Memory B cell (primary cell): ENCODE measurements around the gene MYL7.
A peak's percentile ranks its signal among the peaks of the same experiment; 100 is the strongest.
"Not testable (repeated sequence)": the region's sequence is repeated elsewhere in the genome, so short reads cannot be mapped to it uniquely, and the experiment has no call there.

Source experiments
- ATAC-seq: fragments of 150-1000 bp; cut with Tn5 transposase; 2 replicates; pipeline ENCODE4 v1.10.0; 2021; ENCODE audit warnings: low read depth, mild to moderate bottlenecking, moderate library complexity
- DNase-seq, 2 donors: peaks; one replicate each; pipeline ENCODE4 v3.0.0; 2022; ENCODE audit warnings: low spot score in 2 of 2
- H3K27ac Mint-ChIP-seq: one replicate; pipeline ENCODE4 v1.8.0; 2022; ENCODE audit warnings: mild to moderate bottlenecking, moderate library complexity, mixed read lengths
- H3K27me3 Mint-ChIP-seq: one replicate; pipeline ENCODE4 v1.8.0; 2022; ENCODE audit warnings: mixed read lengths
- H3K36me3 Mint-ChIP-seq: one replicate; pipeline ENCODE4 v1.8.0; 2022; ENCODE audit warnings: mild to moderate bottlenecking, mixed read lengths
- H3K4me1 Mint-ChIP-seq: one replicate; pipeline ENCODE4 v1.8.0; 2022; ENCODE audit warnings: mixed read lengths
- H3K4me3 Mint-ChIP-seq: one replicate; pipeline ENCODE4 v1.8.0; 2022; ENCODE audit warnings: mild to moderate bottlenecking, moderate library complexity, mixed read lengths
- H3K9me3 Mint-ChIP-seq: one replicate; pipeline ENCODE4 v1.8.0; 2022; ENCODE audit warnings: mixed read lengths

The MYL7 gene

GRCh38 chr7:44177570-44178131 lies 36.5 kb upstream of the MYL7 start:
- H3K27me3 Mint-ChIP-seq: peaks cover 25% of the 10 kb centered on the region
- no peak for DNase-seq

GRCh38 chr7:44176486-44176885 lies 35.4 kb upstream of the MYL7 start:
- peaks cover 23% of the 10 kb centered on the region for H3K27me3 Mint-ChIP-seq
- DNase-seq (no peak), ATAC-seq (no peak)
- H3K4me1 Mint-ChIP-seq: peaks cover 4% of the 10 kb centered on the region
- no peak overlapping the region for H3K4me3 Mint-ChIP-seq
- H3K9me3 Mint-ChIP-seq: peaks cover 5% of the 10 kb centered on the region
- no peak overlapping the region for H3K27ac Mint-ChIP-seq
- no peaks in the 10 kb centered on the region for H3K36me3 Mint-ChIP-seq

More at GRCh38 chr7:44177570-44178131, 36.5 kb upstream of the MYL7 start:
- H3K36me3 Mint-ChIP-seq: no peaks in the 10 kb centered on the region
- no peak overlapping the region for H3K27ac Mint-ChIP-seq
- no peak for ATAC-seq
- peaks cover 4% of the 10 kb centered on the region for H3K4me1 Mint-ChIP-seq
- peaks cover 5% of the 10 kb centered on the region for H3K9me3 Mint-ChIP-seq
- no peak overlapping the region for H3K4me3 Mint-ChIP-seq

GRCh38 chr7:44175730-44176129 lies 34.6 kb upstream of the MYL7 start:
- peaks cover 2% of the 10 kb centered on the region for H3K36me3 Mint-ChIP-seq
- DNase-seq (no peak), ATAC-seq (no peak)
- no peak overlapping the region for H3K4me3 Mint-ChIP-seq
- H3K27ac Mint-ChIP-seq: no peak overlapping the region
- H3K9me3 Mint-ChIP-seq: peaks cover 6% of the 10 kb centered on the region
- peaks cover 4% of the 10 kb centered on the region for H3K4me1 Mint-ChIP-seq
- H3K27me3 Mint-ChIP-seq: peaks cover 22% of the 10 kb centered on the region

DNA sequence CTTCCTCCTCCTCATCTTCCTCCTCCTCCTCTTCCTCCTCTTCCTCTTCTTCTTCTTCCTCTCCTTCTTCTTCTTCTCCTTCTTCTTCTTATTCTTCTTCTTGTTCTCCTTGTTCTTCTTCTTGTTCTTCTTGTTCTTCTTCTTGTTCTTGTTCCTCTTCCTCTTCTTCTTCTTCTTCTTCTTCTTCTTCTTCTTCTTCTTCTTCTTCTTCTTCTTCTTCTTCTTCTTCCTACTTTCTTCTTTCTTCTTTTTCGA lies 33.5 kb upstream of the MYL7 start:
- H3K36me3 Mint-ChIP-seq, H3K4me3 Mint-ChIP-seq, DNase-seq, H3K27ac Mint-ChIP-seq, H3K9me3 Mint-ChIP-seq, ATAC-seq, H3K4me1 Mint-ChIP-seq: not testable (repeated sequence)
- peaks cover 21% of the 10 kb centered on the region for H3K27me3 Mint-ChIP-seq

GRCh38 chr7:44173911-44174693 lies 33.0 kb upstream of the MYL7 start:
- no peak overlapping the region for H3K4me3 Mint-ChIP-seq
- peaks cover 3% of the 10 kb centered on the region for H3K36me3 Mint-ChIP-seq
- peaks cover 4% of the 10 kb centered on the region for H3K4me1 Mint-ChIP-seq
- H3K27ac Mint-ChIP-seq: no peak overlapping the region
- no peak for ATAC-seq
- H3K27me3 Mint-ChIP-seq: peaks cover 19% of the 10 kb centered on the region
- no peak for DNase-seq
- peaks cover 7% of the 10 kb centered on the region for H3K9me3 Mint-ChIP-seq

GRCh38 chr7:44172803-44173424 lies 31.8 kb upstream of the MYL7 start:
- Mint-ChIP-seq H3K9me3 (peaks cover 7% of the 10 kb centered on the region), H3K36me3 (peaks cover 3% of the 10 kb centered on the region), H3K27me3 (peaks cover 14% of the 10 kb centered on the region), H3K4me3 (no peak overlapping the region), H3K4me1 (peaks cover 4% of the 10 kb centered on the region), H3K27ac (no peak overlapping the region)
- DNase-seq (no peak), ATAC-seq (no peak)

DNA sequence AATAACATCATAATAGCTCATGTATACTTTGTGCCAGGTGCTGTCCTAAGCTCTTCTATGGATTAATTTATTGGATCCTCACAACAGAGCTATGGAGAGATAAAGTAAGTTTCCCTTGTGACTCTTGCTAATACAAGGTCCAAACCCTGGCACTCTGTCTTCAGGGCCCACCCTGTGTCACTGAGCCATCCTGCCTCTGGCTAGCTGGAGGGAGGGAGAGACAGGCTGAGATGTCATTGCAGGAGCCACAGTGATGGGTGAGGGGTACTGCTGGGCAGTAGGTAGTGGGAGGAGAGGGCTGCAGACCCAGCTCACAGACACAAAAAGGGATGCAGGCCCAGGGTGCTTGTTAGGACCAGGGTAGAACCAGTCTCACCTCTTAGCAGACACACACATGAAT lies 31.2 kb upstream of the MYL7 start:
- H3K36me3 Mint-ChIP-seq: peaks cover 3% of the 10 kb centered on the region
- DNase-seq (no peak), ATAC-seq (no peak)
- peaks cover 12% of the 10 kb centered on the region for H3K27me3 Mint-ChIP-seq
- H3K4me1 Mint-ChIP-seq: peaks cover 10% of the 10 kb centered on the region
- peaks cover 7% of the 10 kb centered on the region for H3K9me3 Mint-ChIP-seq
- H3K4me3 Mint-ChIP-seq: no peak overlapping the region
- H3K27ac Mint-ChIP-seq: no peak overlapping the region

GRCh38 chr7:44171901-44172300 lies 30.8 kb upstream of the MYL7 start:
- not testable (repeated sequence) for H3K27ac Mint-ChIP-seq, H3K4me3 Mint-ChIP-seq, H3K9me3 Mint-ChIP-seq, ATAC-seq, H3K36me3 Mint-ChIP-seq, DNase-seq
- Mint-ChIP-seq H3K4me1 (peaks cover 13% of the 10 kb centered on the region), H3K27me3 (peaks cover 12% of the 10 kb centered on the region)

GRCh38 chr7:44167920-44168319 lies 26.8 kb upstream of the MYL7 start:
- Mint-ChIP-seq H3K4me3 (no peak overlapping the region), H3K27me3 (peaks cover 3% of the 10 kb centered on the region), H3K36me3 (peaks cover 7% of the 10 kb centered on the region), H3K27ac (no peak overlapping the region), H3K9me3 (peaks cover 11% of the 10 kb centered on the region), H3K4me1 (peaks cover 9% of the 10 kb centered on the region)
- ATAC-seq (peak; percentile 95), DNase-seq (no peak)

- Mint-ChIP-seq H3K27me3 (peaks cover 4% of the 10 kb centered on the region), H3K36me3 (peaks cover 4% of the 10 kb centered on the region), H3K4me1 (peaks cover 9% of the 10 kb centered on the region), H3K9me3 (peaks cover 8% of the 10 kb centered on the region), H3K27ac (no peak overlapping the region), H3K4me3 (no peak overlapping the region)
- DNase-seq: no peak
- ATAC-seq: no peak
Measured at GRCh38 chr7:44163591-44163990, 22.5 kb upstream of the MYL7 start.

GRCh38 chr7:44162785-44163395 lies 21.8 kb upstream of the MYL7 start:
- H3K9me3 Mint-ChIP-seq: peaks cover 8% of the 10 kb centered on the region
- H3K36me3 Mint-ChIP-seq: peaks cover 4% of the 10 kb centered on the region
- ATAC-seq (no peak), DNase-seq (no peak)
- no peak overlapping the region for H3K4me3 Mint-ChIP-seq
- H3K4me1 Mint-ChIP-seq: peaks cover 9% of the 10 kb centered on the region
- H3K27ac Mint-ChIP-seq: no peak overlapping the region
- peaks cover 5% of the 10 kb centered on the region for H3K27me3 Mint-ChIP-seq

DNA sequence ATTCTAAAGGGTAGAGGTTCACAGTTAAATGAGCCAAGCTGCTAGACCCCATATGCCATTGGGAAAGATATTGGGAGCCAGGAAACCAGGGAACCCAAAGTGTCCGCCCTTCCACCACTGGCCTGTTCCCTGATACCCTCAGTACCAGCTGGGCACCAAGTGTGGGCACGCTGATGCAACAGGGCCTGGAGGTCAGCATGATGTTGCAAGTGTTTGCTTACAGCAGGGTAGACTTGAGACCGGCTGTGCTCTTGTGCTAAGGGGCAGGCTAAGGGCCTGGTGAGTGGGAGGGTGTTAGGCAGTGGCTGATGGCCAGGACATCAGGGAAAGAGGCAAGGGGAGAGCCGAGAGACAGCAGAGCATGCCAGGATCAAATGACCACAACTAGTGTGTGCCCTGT lies 21.0 kb upstream of the MYL7 start:
- Mint-ChIP-seq H3K9me3 (peaks cover 8% of the 10 kb centered on the region), H3K36me3 (peaks cover 4% of the 10 kb centered on the region), H3K27ac (no peak overlapping the region), H3K4me3 (no peak overlapping the region), H3K27me3 (peaks cover 6% of the 10 kb centered on the region), H3K4me1 (peaks cover 2% of the 10 kb centered on the region)
- no peak for ATAC-seq
- no peak for DNase-seq

GRCh38 chr7:44161371-44161770 lies 20.2 kb upstream of the MYL7 start:
- peaks cover 4% of the 10 kb centered on the region for H3K36me3 Mint-ChIP-seq

GRCh38 chr7:44159824-44160630 lies 18.9 kb upstream of the MYL7 start:
- H3K4me3 Mint-ChIP-seq: no peak overlapping the region
- H3K4me1 Mint-ChIP-seq: no peaks in the 10 kb centered on the region
- peaks cover 6% of the 10 kb centered on the region for H3K27me3 Mint-ChIP-seq
- no peak for ATAC-seq
- H3K9me3 Mint-ChIP-seq: peaks cover 8% of the 10 kb centered on the region
- H3K36me3 Mint-ChIP-seq: peaks cover 4% of the 10 kb centered on the region
- no peak for DNase-seq
- no peak overlapping the region for H3K27ac Mint-ChIP-seq

More at GRCh38 chr7:44161371-44161770, 20.2 kb upstream of the MYL7 start:
- H3K9me3 Mint-ChIP-seq: peaks cover 8% of the 10 kb centered on the region
- H3K4me1 Mint-ChIP-seq: no peaks in the 10 kb centered on the region
- ATAC-seq (no peak), DNase-seq (no peak)
- peaks cover 6% of the 10 kb centered on the region for H3K27me3 Mint-ChIP-seq
- no peak overlapping the region for H3K27ac Mint-ChIP-seq
- H3K4me3 Mint-ChIP-seq: no peak overlapping the region
